AML-193 (cell line): ENCODE data around the gene PRSS21.

Experiments
- DNase-seq, 2 experiments: peaks; one replicate each; lab custom pipeline; 2025; lab: John Stamatoyannopoulos, UW

Gene PRSS21

GRCh38 chr16:2845116-2845515, 28.1 kb downstream of the PRSS21 start:
- DNase-seq = no peak

GRCh38 chr16:2846511-2847310, 29.7 kb downstream of the PRSS21 start:
- DNase-seq = no peak

GRCh38 chr16:2848933-2849725, 32.1 kb downstream of the PRSS21 start:
- DNase-seq = no peak

- DNase-seq = no peak
These were observed 35.1 kb downstream of the PRSS21 start for GRCh38 chr16:2852003-2852730.

GRCh38 chr16:2852731-2853507, 35.9 kb downstream of the PRSS21 start:
- DNase-seq = no peak

DNA sequence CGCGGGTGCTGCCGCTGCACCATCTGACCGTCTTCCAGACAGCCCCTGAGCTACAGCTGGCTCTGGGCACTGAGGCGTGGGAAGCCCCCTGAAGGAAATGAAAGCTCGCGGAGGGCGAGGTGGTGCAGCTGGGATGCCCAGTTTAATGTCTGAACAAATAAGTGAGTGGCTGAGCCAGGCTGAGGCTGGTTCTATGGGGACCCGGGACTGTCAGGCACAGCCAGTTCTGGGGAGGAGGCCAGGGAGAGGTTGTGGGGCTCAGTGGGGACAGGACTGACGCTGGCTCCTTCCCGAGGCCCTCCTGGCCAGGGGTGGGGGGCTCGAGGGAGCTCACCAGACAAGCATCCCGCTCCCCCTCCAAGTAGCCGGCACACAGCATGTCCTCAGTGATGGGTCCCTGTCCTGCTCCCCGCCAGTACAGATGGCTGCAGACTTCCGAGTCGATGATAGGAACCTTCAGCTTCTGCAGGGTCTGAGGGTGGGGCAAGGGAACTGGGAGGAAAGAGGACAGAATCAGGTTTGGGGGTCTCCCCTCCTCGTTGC, 36.6 kb downstream of the PRSS21 start:
- DNase-seq = no peak

- peak; percentile 15 to 37 for DNase-seq
These were observed 37.8 kb downstream of the PRSS21 start for GRCh38 chr16:2854700-2855309.

DNA sequence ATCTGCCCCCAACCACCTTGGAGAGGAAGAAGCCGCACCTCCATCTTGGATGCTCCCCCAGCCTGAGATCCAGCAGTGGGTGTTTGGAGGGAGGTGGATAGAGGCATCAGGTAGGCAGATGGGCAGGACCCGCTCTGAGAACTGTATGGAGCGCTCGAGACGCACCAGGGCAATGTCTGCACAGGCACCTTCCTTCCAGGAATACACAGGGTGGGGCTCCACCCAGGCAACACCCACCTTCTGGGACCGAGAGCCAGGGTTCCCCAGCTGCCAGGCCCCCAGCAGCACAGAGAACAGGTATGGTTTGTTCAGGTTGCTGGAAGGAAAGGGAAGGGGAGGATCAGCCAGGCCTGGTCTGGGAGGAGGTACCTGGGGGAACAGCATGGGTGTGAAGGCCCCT, 38.5 kb downstream of the PRSS21 start:
- DNase-seq = no peak

GRCh38 chr16:2856061-2856670, 39.1 kb downstream of the PRSS21 start:
- DNase-seq = no peak

DNA sequence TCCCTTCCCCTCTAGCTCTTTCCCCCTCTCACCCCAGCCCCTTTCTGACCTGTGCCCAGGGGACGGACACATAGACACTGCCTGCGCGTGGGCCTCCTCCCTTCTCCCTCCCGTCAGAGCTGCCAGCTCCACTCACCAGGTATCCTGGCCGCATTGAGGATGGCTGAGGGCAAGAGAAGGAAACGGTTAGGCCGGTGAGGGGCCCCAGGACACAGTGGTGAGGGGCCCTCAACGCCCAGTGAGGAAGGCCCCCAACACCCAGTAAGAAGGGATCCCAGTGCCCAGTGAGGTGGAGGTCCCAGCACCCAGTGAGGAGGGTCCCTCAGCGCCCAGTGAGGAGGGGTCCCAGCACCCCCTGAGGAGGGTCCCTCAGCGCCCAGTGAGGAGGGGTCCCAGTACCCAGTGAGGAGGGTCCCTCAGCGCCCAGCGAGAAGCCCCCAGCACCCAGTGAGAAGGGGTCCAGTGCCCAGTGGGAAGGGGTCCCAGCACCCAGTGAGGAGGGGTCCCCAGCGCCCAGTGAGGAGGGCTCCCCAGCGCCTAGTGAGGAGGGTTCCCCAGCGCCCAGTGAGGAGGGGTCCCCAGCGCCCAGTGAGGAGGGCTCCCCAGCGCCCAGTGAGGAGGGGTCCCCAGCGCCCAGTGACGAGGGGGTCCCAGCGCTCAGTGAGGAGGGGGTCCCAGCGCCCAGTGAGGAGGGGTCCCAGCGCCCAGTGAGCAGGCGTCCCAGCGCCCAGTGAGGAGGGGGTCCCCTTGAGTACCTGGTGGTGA, 39.8 kb downstream of the PRSS21 start:
- no peak for DNase-seq

GRCh38 chr16:2857451-2858244, 40.6 kb downstream of the PRSS21 start, which contains the start of gene PRSS22:
PRSS22 (minus strand) TSS chr16:2858170; CDS start chr16:2858104, 66 bp downstream.
- no peak for DNase-seq

- DNase-seq = no peak
These were observed 41.4 kb downstream of the PRSS21 start for GRCh38 chr16:2858245-2859025.

- no peak for DNase-seq
These were observed 42.7 kb downstream of the PRSS21 start for GRCh38 chr16:2859686-2860265.

GRCh38 chr16:2860826-2861567, 44.0 kb downstream of the PRSS21 start:
- peak; percentile 2 to 11 for DNase-seq

DNA sequence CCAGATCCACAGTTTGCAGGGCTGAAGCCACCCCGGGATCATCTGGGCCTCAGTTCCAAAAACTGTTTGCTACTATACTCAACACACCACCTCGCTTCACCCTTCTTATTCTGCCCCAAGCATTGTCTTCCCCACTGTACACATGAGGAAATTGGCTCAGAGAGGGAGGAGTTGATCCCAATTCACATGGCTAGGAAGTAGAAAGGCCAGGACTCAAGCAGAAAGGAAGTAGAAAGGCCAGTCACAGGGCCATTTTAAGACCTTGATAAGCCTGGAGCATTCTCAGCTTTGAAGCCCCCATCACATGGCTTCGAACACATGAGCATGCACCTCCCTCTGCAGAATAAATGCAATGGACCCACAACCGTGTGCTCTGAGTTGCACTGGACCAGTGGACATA, 48.6 kb downstream of the PRSS21 start:
- no peak for DNase-seq

GRCh38 chr16:2866431-2866830, 49.4 kb downstream of the PRSS21 start:
- DNase-seq = no peak

DNA sequence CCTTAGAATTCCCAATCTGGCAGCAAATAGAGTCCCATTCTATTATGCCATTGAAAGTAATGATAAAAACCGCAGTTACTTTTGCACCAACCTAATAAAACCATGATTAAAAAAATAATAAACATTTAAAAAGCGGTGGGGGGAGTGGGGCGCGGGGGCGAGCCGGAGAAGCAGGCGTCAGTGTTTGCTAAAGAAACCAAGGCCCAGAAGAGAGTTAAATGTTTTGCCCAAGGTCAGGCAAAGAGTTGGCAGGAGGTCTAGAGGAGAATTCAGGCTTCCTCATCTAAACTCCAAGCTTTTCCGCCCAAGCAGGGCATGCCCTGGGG, 50.6 kb downstream of the PRSS21 start:
- no peak for DNase-seq
